ENCODE data around the gene CNTN3.

DNA sequence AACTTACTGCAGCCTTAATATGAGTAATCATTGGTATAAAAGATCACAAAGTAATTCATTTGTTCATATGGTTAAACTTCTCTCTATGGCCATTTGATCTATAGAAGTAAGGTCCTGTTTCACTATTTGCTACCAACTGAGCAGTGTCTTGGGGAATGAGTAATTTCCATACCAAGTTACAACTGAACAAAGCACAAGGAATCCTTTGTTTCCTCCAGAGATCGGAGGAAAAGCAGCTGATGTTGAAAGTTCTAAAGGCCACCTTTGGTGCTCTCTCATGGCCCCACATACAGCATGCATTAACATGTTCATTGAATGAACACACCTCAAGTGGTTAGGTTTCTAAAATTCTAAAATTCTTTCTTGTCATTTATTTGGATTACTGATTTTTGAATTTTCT, 7.1 kb upstream of the CNTN3 start:
- TF ChIP-seq, protein P1, sequence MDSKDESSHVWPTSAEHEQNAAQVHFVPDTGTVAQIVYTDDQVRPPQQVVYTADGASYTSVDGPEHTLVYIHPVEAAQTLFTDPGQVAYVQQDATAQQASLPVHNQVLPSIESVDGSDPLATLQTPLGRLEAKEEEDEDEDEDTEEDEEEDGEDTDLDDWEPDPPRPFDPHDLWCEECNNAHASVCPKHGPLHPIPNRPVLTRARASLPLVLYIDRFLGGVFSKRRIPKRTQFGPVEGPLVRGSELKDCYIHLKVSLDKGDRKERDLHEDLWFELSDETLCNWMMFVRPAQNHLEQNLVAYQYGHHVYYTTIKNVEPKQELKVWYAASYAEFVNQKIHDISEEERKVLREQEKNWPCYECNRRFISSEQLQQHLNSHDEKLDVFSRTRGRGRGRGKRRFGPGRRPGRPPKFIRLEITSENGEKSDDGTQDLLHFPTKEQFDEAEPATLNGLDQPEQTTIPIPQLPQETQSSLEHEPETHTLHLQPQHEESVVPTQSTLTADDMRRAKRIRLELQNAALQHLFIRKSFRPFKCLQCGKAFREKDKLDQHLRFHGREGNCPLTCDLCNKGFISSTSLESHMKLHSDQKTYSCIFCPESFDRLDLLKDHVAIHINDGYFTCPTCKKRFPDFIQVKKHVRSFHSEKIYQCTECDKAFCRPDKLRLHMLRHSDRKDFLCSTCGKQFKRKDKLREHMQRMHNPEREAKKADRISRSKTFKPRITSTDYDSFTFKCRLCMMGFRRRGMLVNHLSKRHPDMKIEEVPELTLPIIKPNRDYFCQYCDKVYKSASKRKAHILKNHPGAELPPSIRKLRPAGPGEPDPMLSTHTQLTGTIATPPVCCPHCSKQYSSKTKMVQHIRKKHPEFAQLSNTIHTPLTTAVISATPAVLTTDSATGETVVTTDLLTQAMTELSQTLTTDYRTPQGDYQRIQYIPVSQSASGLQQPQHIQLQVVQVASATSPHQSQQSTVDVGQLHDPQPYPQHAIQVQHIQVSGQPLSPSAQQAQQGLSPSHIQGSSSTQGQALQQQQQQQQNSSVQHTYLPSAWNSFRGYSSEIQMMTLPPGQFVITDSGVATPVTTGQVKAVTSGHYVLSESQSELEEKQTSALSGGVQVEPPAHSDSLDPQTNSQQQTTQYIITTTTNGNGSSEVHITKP (tag by site-specific recombination; IDR thresholded peaks at IDR 0.05) = no peak
- TF ChIP-seq, protein P2, sequence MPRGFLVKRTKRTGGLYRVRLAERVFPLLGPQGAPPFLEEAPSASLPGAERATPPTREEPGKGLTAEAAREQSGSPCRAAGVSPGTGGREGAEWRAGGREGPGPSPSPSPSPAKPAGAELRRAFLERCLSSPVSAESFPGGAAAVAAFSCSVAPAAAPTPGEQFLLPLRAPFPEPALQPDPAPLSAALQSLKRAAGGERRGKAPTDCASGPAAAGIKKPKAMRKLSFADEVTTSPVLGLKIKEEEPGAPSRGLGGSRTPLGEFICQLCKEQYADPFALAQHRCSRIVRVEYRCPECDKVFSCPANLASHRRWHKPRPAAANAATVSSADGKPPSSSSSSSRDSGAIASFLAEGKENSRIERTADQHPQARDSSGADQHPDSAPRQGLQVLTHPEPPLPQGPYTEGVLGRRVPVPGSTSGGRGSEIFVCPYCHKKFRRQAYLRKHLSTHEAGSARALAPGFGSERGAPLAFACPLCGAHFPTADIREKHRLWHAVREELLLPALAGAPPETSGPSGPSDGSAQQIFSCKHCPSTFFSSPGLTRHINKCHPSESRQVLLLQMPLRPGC (tag by site-specific recombination; IDR thresholded peaks at IDR 0.05) = no peak
- TF ChIP-seq ZNF223 (tag by site-specific recombination; IDR thresholded peaks at IDR 0.05) (no peak), ZNF549 (tag by site-specific recombination; IDR thresholded peaks at IDR 0.05) (no peak)
- TF ChIP-seq, protein P3, sequence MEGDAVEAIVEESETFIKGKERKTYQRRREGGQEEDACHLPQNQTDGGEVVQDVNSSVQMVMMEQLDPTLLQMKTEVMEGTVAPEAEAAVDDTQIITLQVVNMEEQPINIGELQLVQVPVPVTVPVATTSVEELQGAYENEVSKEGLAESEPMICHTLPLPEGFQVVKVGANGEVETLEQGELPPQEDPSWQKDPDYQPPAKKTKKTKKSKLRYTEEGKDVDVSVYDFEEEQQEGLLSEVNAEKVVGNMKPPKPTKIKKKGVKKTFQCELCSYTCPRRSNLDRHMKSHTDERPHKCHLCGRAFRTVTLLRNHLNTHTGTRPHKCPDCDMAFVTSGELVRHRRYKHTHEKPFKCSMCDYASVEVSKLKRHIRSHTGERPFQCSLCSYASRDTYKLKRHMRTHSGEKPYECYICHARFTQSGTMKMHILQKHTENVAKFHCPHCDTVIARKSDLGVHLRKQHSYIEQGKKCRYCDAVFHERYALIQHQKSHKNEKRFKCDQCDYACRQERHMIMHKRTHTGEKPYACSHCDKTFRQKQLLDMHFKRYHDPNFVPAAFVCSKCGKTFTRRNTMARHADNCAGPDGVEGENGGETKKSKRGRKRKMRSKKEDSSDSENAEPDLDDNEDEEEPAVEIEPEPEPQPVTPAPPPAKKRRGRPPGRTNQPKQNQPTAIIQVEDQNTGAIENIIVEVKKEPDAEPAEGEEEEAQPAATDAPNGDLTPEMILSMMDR (tag by site-specific recombination; IDR thresholded peaks at IDR 0.05) = no peak
